Measurements from ENCODE around the gene DES.

DES gene

DNA sequence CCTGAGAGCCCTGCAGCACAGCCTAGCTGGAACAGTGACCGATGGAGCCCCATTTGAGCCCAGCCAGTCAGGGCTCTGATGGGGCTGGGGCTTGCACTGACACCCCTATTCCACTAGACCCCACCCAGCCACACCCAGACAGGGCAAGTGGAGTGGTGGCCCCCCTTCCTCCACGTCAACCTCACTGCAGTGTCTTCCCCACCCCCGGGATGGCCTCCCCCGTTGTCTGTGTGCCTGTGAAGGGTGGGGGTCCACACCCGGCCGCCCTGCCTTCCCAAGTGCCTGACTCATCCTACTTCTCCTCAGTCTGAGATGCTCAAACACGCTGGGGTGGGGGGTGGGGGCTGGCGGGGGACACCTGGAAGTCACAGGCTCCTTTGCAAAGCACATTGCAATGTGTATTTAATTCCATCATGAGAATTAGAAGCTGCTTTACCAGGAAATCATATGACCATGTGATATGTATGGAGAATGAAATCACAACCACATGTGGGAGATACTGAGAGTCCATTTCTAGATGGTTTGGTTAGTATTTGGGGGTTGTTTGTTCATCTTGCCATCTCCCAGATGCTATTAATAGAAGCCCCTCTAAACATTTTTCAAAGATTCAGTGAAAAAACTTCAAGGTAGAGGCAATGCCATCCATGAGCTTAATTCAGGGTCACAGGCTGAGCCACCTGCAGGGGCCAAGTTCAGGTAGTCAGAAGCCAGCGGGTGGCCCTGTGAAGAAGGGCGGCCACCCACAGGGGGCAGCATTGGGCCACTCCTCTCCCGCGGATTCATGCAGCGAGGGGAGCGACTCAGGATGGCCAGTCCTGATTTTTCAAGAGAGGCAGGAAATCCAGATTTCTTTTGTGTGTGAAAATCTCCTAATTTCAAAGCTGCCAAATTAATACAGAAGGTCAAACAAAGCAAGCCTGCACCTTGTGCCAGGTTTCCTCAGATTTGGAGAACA is 57.8 kb downstream of the DES start:
- peak; percentile 82 for DNase-seq

Measured in fibroblast of skin of right quadriceps (primary cell).